Upper lobe of left lung (tissue), 6 donors: Measurements from ENCODE around the gene DYSF. TPM values are rescaled to one million over a fixed set of nuclear protein-coding genes. Genes with fewer than 3 reads are reported as not detected.

ENCODE experiments used
- ATAC-seq, 2 donors: fragments of 200-7000 bp; cut with Tn5 transposase; one replicate each; pipeline ENCODE4 v1.9.1; 2022; ENCODE audit warnings: mild to moderate bottlenecking in 2 of 2, moderate library complexity in 2 of 2; ENCODE audit not compliant: low FRiP score in 2 of 2
- DNase-seq, 2 donors: peaks; one replicate each; pipeline ENCODE4 v3.0.0-alpha.2; 2019 to 2020
- H3K27ac ChIP-seq, 4 donors: fragments of 200-600 bp; sonication (generic); one replicate each; pipeline ENCODE4 v1.5.1; 2016 to 2019
- H3K27me3 ChIP-seq, 4 donors: fragments of 200-600 bp; sonication (generic); one replicate each; pipeline ENCODE4 v1.5.1; 2017 to 2019
- H3K36me3 ChIP-seq, 4 donors: fragments of 200-600 bp; sonication (generic); one replicate each; pipeline ENCODE4 v1.5.1; 2016 to 2019
- H3K4me1 ChIP-seq, 4 donors: fragments of 200-600 bp; sonication (generic); one replicate each; pipeline ENCODE4 v1.5.1; 2018 to 2019
- H3K4me3 ChIP-seq, 4 donors: fragments of 200-600 bp; sonication (generic); one replicate each; pipeline ENCODE4 v1.5.1; 2017 to 2019; ENCODE audit warnings: mild to moderate bottlenecking in 2 of 4, moderate library complexity in 1 of 4
- H3K9me3 ChIP-seq, 4 donors: fragments of 200-600 bp; sonication (generic); one replicate each; pipeline ENCODE4 v1.5.1; 2018 to 2019
- EP300 ChIP-seq, 4 donors: sonication (generic); formaldehyde crosslinking; IDR thresholded peaks; one replicate each; pipeline ENCODE4 v1.5.1; 2017; ENCODE audit warnings: antibody characterized with exemption in 4 of 4, control low read depth in 2 of 4
- POLR2A ChIP-seq, 4 donors: fragments of 450-650 bp; IDR thresholded peaks; one replicate each; pipeline ENCODE4 v1.5.1; 2016 to 2017; ENCODE audit warnings: antibody characterized with exemption in 4 of 4, mild to moderate bottlenecking in 2 of 4
- POLR2AphosphoS5 ChIP-seq, 2 donors: sonication (generic); formaldehyde crosslinking; IDR thresholded peaks; one replicate each; pipeline ENCODE4 v1.5.1; 2017; ENCODE audit warnings: antibody characterized with exemption in 2 of 2
- WGBS, 2 donors: methylation state at CpG; one replicate each; pipeline ENCODE4 v1.1.5; 2017 to 2018; 5-methylcytosine and 5-hydroxymethylcytosine counted together
- total RNA-seq, 6 donors: library from RNA; depleted of rRNA in 4 of 6; stranded (reverse); fragments of >200 nt in 4 of 6; gene quantifications; one replicate each; pipeline versions ENCODE4 v1.1.0 to v1.2.1, GENCODE V29; 2016 to 2021
- TF ChIP-seq, protein P1 (sequence below), 6 experiments: fragments of 450-650 bp in 4 of 6; fragments of 200-600 bp in 2 of 6; sonication (generic) in 2 of 6; IDR thresholded peaks; one replicate each; pipeline ENCODE4 v1.5.1; 2016 to 2019; ENCODE audit warnings: antibody characterized with exemption in 6 of 6
- donor health status: DM: no; HTN: no; CAD: no; lungs with moderate emphysema.
- donor health status: DM: no; HTN: yes; CAD: no; lungs with severe emphysema.

Gene DYSF
- total RNA-seq, 6 donors from 2014 or later, result 17.5 to 72.7 (median 42.7) TPM

DNA sequence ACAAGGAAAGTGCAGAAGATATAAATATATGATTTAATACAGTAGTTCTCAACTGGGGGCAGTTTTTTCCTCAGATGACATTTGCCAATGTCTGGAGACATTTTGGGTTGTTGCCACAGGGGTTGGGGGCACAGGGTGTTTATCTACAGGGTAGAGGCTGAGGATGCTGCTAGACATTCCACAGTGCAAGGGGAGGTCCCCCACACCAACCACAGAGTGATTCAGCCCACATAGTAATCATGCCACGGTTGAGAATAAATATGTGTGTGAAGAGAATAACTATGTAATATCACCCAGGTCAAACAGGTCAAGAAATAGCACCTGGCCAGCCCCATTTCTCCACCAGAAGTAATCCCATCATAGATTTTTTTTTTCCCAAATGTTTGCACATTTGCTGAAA lies 17.9 kb downstream of the DYSF start:
- no peak for DNase-seq
- 64% methylated on average over 1 of the region's 1 CpG for WGBS, 2 donors
- no peaks in the 10 kb centered on the region for H3K27me3 ChIP-seq

DNA sequence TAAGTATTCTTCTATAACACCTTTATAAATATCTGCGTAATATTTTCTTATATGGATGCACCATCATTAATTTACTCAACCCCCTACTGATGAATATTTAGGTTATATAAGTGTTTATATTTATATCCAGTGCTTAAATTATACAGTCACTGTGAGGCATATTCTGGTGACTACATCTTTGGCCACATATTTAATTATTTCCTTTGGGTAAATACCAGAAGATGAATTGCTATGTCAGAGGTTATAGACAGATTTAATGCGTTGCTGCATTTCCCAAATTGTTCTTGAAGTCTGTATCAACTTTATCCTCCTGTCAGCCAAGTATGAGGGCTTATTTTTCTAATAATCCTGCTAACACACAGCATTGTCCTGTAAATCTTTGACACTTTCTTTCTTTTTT lies 18.7 kb downstream of the DYSF start:
- Histone ChIP-seq H3K36me3 (no peaks in the 10 kb centered on the region), H3K4me1 (peaks cover 14 to 39% (median 29%) of the 10 kb centered on the region in 4 donors), H3K27ac (no peak overlapping the region), H3K27me3 (no peaks in the 10 kb centered on the region), H3K4me3 (no peak overlapping the region), H3K9me3 (no peaks in the 10 kb centered on the region)
- ATAC-seq (no peak), DNase-seq (no peak)
- TF ChIP-seq POLR2A (IDR thresholded peaks at IDR 0.05) (no peak), POLR2AphosphoS5 (IDR thresholded peaks at IDR 0.05) (no peak), EP300 (IDR thresholded peaks at IDR 0.05) (no peak)
- TF ChIP-seq, protein P1, sequence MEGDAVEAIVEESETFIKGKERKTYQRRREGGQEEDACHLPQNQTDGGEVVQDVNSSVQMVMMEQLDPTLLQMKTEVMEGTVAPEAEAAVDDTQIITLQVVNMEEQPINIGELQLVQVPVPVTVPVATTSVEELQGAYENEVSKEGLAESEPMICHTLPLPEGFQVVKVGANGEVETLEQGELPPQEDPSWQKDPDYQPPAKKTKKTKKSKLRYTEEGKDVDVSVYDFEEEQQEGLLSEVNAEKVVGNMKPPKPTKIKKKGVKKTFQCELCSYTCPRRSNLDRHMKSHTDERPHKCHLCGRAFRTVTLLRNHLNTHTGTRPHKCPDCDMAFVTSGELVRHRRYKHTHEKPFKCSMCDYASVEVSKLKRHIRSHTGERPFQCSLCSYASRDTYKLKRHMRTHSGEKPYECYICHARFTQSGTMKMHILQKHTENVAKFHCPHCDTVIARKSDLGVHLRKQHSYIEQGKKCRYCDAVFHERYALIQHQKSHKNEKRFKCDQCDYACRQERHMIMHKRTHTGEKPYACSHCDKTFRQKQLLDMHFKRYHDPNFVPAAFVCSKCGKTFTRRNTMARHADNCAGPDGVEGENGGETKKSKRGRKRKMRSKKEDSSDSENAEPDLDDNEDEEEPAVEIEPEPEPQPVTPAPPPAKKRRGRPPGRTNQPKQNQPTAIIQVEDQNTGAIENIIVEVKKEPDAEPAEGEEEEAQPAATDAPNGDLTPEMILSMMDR (IDR thresholded peaks at IDR 0.05), result no peak
- 50 to 58% methylated on average over 2 of the region's 2 CpGs for WGBS, 2 donors

More for the DNA sequence above, 17.9 kb downstream of the DYSF start:
- ATAC-seq, result no peak
- peak overlapping the region in 1 of 4 donors; percentile 7 for H3K27ac ChIP-seq
- no peaks in the 10 kb centered on the region for H3K36me3 ChIP-seq
- no peak overlapping the region for H3K4me3 ChIP-seq
- H3K9me3 ChIP-seq, result no peaks in the 10 kb centered on the region
- TF ChIP-seq POLR2A (IDR thresholded peaks at IDR 0.05) (no peak), POLR2AphosphoS5 (IDR thresholded peaks at IDR 0.05) (no peak), EP300 (IDR thresholded peaks at IDR 0.05) (no peak)
- TF ChIP-seq, protein P1 (IDR thresholded peaks at IDR 0.05), result no peak
- H3K4me1 ChIP-seq, result peaks cover 18 to 39% (median 30%) of the 10 kb centered on the region in 4 donors

DNA sequence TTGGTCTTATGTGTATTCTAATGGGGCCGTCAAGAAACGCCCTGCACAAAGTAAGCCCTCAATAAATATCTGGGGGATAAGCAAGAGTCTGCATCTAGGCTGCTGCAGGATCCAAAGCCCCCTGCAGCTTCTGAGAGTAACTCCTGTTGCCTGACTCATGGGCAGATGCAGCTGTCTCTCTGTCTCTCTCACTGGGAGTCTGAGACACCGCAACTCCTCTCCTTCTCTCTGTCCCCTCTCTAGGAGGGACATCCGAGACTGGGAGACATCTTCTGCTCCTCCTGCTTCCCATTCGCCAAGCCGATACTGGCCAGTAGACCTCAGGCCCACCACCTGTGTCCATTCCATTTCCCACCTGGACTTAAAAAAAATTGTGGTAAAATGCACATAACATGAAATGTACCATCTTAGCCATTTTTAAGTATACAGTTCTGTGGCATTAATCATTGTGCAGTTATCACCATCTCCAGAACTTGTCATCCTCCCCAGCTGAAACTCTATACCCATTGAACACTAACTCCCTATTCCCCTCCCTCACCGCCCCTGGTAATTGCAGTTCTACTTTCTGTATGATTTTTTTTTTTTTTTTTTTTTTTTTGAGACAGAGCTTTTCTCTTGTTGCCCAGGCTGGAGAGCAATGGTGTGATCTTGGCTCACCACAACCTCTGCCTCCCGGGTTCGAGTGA lies 20.1 kb downstream of the DYSF start:
- no peak for ATAC-seq
- TF ChIP-seq POLR2AphosphoS5 (IDR thresholded peaks at IDR 0.05) (no peak), EP300 (IDR thresholded peaks at IDR 0.05) (no peak)
- no peak for DNase-seq
- Histone ChIP-seq H3K4me3 (no peak overlapping the region), H3K27ac (peak overlapping the region; percentile 57 to 81 (median 71)), H3K4me1 (peaks cover 14 to 41% (median 25%) of the 10 kb centered on the region in 4 donors), H3K36me3 (no peaks in the 10 kb centered on the region), H3K9me3 (no peaks in the 10 kb centered on the region), H3K27me3 (no peaks in the 10 kb centered on the region)
- WGBS, 2 donors, result 92 to 93% methylated on average over 9 of the region's 9 CpGs

DNA sequence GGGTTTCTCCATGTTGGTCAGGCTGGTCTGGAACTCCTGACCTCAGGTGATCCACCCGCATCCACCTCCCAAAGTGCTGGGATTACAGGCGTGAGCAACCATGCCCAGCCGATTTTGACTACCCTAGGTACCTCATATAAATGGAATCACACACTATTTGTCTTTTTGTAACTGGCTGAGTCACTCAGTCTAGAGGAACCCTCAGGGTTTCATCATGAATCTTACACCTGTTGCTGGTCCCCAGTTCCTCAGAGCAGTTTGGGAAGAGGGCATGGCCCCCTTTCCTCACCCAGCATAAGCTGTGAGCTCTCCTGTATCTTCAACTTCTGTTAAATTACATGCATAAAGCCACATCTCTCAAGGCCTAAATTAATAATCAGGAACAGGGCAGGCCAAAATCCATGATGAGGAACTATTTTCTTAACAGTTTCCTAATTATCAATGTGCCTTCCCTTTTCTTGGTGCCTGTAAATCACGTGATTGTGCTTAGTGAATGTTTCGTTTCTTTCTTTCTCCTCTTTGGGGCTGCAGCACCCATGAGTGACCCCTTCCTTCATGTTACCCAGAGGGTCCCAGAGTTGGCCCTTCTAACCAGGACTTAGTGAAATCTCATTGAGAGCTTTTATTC lies 20.9 kb downstream of the DYSF start:
- H3K36me3 ChIP-seq, result no peaks in the 10 kb centered on the region
- WGBS, 2 donors, result 59 to 73% methylated on average over 5 of the region's 5 CpGs
- no peak overlapping the region for H3K4me3 ChIP-seq
- TF ChIP-seq EP300 (IDR thresholded peaks at IDR 0.05), result no peak
- TF ChIP-seq POLR2A (IDR thresholded peaks at IDR 0.05), result no peak
- no peak for TF ChIP-seq POLR2AphosphoS5 (IDR thresholded peaks at IDR 0.05)
- TF ChIP-seq, protein P1 (IDR thresholded peaks at IDR 0.05), result no peak
- no peak for DNase-seq
- H3K4me1 ChIP-seq, result peaks cover 18 to 40% (median 24%) of the 10 kb centered on the region in 4 donors
- peak overlapping the region; percentile 57 to 81 (median 71) for H3K27ac ChIP-seq
- no peaks in the 10 kb centered on the region for H3K27me3 ChIP-seq
- ATAC-seq, result peak; percentile 38 to 39
- H3K9me3 ChIP-seq, result no peaks in the 10 kb centered on the region

DNA sequence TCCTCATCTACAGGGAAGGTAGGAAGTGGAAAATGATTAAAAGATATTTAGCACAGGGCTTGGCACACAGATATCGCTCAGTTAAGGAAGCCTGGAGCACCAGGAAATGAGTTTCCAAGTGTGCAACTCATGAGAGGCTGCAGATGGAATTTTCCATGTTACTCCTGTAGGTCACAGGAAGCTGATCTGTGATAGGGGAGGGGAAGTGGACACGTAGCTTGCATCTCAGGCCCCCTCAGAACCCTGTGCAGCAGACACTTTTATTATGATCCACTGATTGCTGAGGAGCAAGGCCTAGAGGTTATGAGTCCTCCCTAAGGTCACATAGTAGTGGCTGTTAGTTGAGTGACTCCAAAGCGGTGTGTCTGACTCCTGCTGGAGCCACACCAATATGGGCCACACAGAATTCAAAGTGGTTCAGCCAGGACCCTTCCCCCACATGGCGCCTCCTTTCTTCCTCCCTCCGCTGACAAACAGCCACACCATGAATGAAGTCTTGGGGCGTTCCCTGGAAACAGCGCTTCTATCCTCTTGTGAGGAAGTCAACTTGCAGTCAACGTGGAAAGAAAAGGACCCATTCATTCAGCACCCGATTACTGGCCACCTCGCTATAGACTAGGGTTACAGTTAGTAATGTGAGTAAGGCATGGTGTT lies 21.5 kb downstream of the DYSF start:
- no peak for DNase-seq
- H3K27ac ChIP-seq, result peak overlapping the region; percentile 57 to 81 (median 71)
- peak; percentile 26 to 42 for ATAC-seq
- no peaks in the 10 kb centered on the region for H3K9me3 ChIP-seq
- TF ChIP-seq POLR2AphosphoS5 (IDR thresholded peaks at IDR 0.05) (no peak), EP300 (IDR thresholded peaks at IDR 0.05) (no peak), POLR2A (IDR thresholded peaks at IDR 0.05) (no peak)
- TF ChIP-seq, protein P1 (IDR thresholded peaks at IDR 0.05), result no peak
- no peak overlapping the region for H3K4me3 ChIP-seq
- no peaks in the 10 kb centered on the region for H3K27me3 ChIP-seq
- WGBS, 2 donors, result 59 to 66% methylated on average over 10 of the region's 10 CpGs
- H3K4me1 ChIP-seq, result peaks cover 18 to 36% (median 21%) of the 10 kb centered on the region in 4 donors
- no peaks in the 10 kb centered on the region for H3K36me3 ChIP-seq
